MG63 (cell line): Measurements from ENCODE around the gene RFNG. TPM values are rescaled to one million over a fixed set of nuclear protein-coding genes. Genes with fewer than 3 reads are reported as not detected.

Experiments
- DNase-seq: peaks from one replicate; pipeline ENCODE4 v3.0.0-alpha.2; 2020
- H3K27me3 ChIP-seq: fragments of 250-450 bp; sonication (Bioruptor Pico); 2 replicates; pipeline ENCODE4 v1.5.1; 2020; ENCODE audit warnings: mild to moderate bottlenecking, moderate library complexity
- H3K36me3 ChIP-seq: fragments of 250-450 bp; sonication (Bioruptor Pico); 2 replicates; pipeline ENCODE4 v1.5.1; 2020; ENCODE audit warnings: mild to moderate bottlenecking, moderate library complexity
- H3K4me3 ChIP-seq: fragments of 250-450 bp; sonication (Bioruptor Pico); 2 replicates; pipeline ENCODE4 v1.5.1; 2020; ENCODE audit warnings: mild to moderate bottlenecking, moderate library complexity
- H3K9me3 ChIP-seq: fragments of 250-450 bp; sonication (Bioruptor Pico); 2 replicates; pipeline ENCODE4 v1.5.1; 2020; ENCODE audit warnings: mild to moderate bottlenecking, moderate library complexity
- total RNA-seq: library from RNA; depleted of rRNA; stranded (reverse); fragments of >200 nt; shearing (Covaris generic); gene quantifications from 2 replicates; pipeline ENCODE4 v1.2.3, GENCODE V29; 2014; ENCODE audit warnings: low replicate concordance

Gene RFNG
- total RNA-seq, 1 experiment from 2014 or later = 41.2 TPM

GRCh38 chr17:82081966-82082365 is 30.4 kb upstream of the RFNG start:
- Histone ChIP-seq H3K9me3 (no peaks in the 10 kb centered on the region), H3K27me3 (no peaks in the 10 kb centered on the region), H3K4me3 (no peak overlapping the region), H3K36me3 (peaks cover 89% of the 10 kb centered on the region)
- DNase-seq = no peak

- Histone ChIP-seq H3K27me3 (no peaks in the 10 kb centered on the region), H3K36me3 (peaks cover 89% of the 10 kb centered on the region), H3K4me3 (no peak overlapping the region), H3K9me3 (no peaks in the 10 kb centered on the region)
- DNase-seq = no peak
Measured at GRCh38 chr17:82081546-82081945, 29.9 kb upstream of the RFNG start.

- Histone ChIP-seq H3K36me3 (peaks cover 82% of the 10 kb centered on the region), H3K9me3 (no peaks in the 10 kb centered on the region), H3K27me3 (no peaks in the 10 kb centered on the region), H3K4me3 (no peak overlapping the region)
- no peak for DNase-seq
Measured at GRCh38 chr17:82080789-82081464, 29.3 kb upstream of the RFNG start.

- H3K36me3 ChIP-seq = peaks cover 75% of the 10 kb centered on the region
- no peaks in the 10 kb centered on the region for H3K9me3 ChIP-seq
- no peak for DNase-seq
- H3K27me3 ChIP-seq = no peaks in the 10 kb centered on the region
- no peak overlapping the region for H3K4me3 ChIP-seq
Measured at GRCh38 chr17:82080048-82080788, 28.6 kb upstream of the RFNG start.

- H3K27me3 ChIP-seq = no peaks in the 10 kb centered on the region
- H3K4me3 ChIP-seq = no peak overlapping the region
- no peaks in the 10 kb centered on the region for H3K9me3 ChIP-seq
- no peak for DNase-seq
- peaks cover 64% of the 10 kb centered on the region for H3K36me3 ChIP-seq
Measured at GRCh38 chr17:82079001-82079677, 27.5 kb upstream of the RFNG start.

GRCh38 chr17:82078433-82078832 is 26.8 kb upstream of the RFNG start:
- Histone ChIP-seq H3K36me3 (peaks cover 57% of the 10 kb centered on the region), H3K9me3 (no peaks in the 10 kb centered on the region), H3K4me3 (no peak overlapping the region), H3K27me3 (peaks cover 2% of the 10 kb centered on the region; the same call in 1 of the 2 replicates)
- no peak for DNase-seq

GRCh38 chr17:82077617-82078358 is 26.2 kb upstream of the RFNG start:
- Histone ChIP-seq H3K9me3 (no peaks in the 10 kb centered on the region), H3K27me3 (peaks cover 2% of the 10 kb centered on the region; the same call in 1 of the 2 replicates), H3K4me3 (no peak overlapping the region), H3K36me3 (peaks cover 51% of the 10 kb centered on the region)
- no peak for DNase-seq

- no peaks in the 10 kb centered on the region for H3K9me3 ChIP-seq
- H3K36me3 ChIP-seq = peaks cover 43% of the 10 kb centered on the region
- peaks cover 2% of the 10 kb centered on the region; the same call in 1 of the 2 replicates for H3K27me3 ChIP-seq
- DNase-seq = no peak
- H3K4me3 ChIP-seq = no peak overlapping the region
Measured at GRCh38 chr17:82076785-82077591, 25.4 kb upstream of the RFNG start.

GRCh38 chr17:82076018-82076784 is 24.6 kb upstream of the RFNG start:
- peaks cover 2% of the 10 kb centered on the region; the same call in 1 of the 2 replicates for H3K27me3 ChIP-seq
- H3K4me3 ChIP-seq = no peak overlapping the region
- H3K36me3 ChIP-seq = peaks cover 38% of the 10 kb centered on the region
- no peak for DNase-seq
- H3K9me3 ChIP-seq = no peaks in the 10 kb centered on the region

GRCh38 chr17:82073446-82073845 is 21.8 kb upstream of the RFNG start:
- Histone ChIP-seq H3K9me3 (no peaks in the 10 kb centered on the region), H3K36me3 (peaks cover 14% of the 10 kb centered on the region), H3K27me3 (peaks cover 2% of the 10 kb centered on the region; the same call in 1 of the 2 replicates), H3K4me3 (no peak overlapping the region)
- no peak for DNase-seq

- Histone ChIP-seq H3K36me3 (peaks cover 8% of the 10 kb centered on the region), H3K27me3 (peaks cover 2% of the 10 kb centered on the region; the same call in 1 of the 2 replicates), H3K9me3 (no peaks in the 10 kb centered on the region), H3K4me3 (no peak overlapping the region)
- DNase-seq = no peak
Measured at GRCh38 chr17:82072827-82073226, 21.2 kb upstream of the RFNG start.

- Histone ChIP-seq H3K36me3 (no peaks in the 10 kb centered on the region), H3K9me3 (no peaks in the 10 kb centered on the region), H3K4me3 (no peak overlapping the region), H3K27me3 (peaks cover 2% of the 10 kb centered on the region; the same call in 1 of the 2 replicates)
- DNase-seq = no peak
Measured at GRCh38 chr17:82070611-82071010, 19.0 kb upstream of the RFNG start.

- no peaks in the 10 kb centered on the region for H3K27me3 ChIP-seq
- H3K4me3 ChIP-seq = peak within 1 kb of the TSS; percentile 93
- H3K9me3 ChIP-seq = no peaks in the 10 kb centered on the region
- H3K36me3 ChIP-seq = peaks cover 40% of the 10 kb centered on the region
- peak; percentile 65 for DNase-seq
Measured at GRCh38 chr17:82065638-82066303, 14.2 kb upstream of the RFNG start, which contains the start of gene DUS1L. Gene DUS1L (minus strand): TSS chr17:82065804. CDS start chr17:82065059, 745 bp downstream.

GRCh38 chr17:82065193-82065637 is 13.6 kb upstream of the RFNG start:
- H3K4me3 ChIP-seq = peak overlapping the region; percentile 93
- H3K27me3 ChIP-seq = no peaks in the 10 kb centered on the region
- H3K9me3 ChIP-seq = no peaks in the 10 kb centered on the region
- no peak for DNase-seq
- peaks cover 46% of the 10 kb centered on the region for H3K36me3 ChIP-seq
